K562 (cell line): ENCODE results near the gene EEF1AKMT1.
A peak's percentile ranks its signal among the peaks of the same experiment; 100 is the strongest.

Experiments used
- HDAC2 ChIP-seq: fragments of 450-650 bp; IDR thresholded peaks from 2 replicates; pipeline ENCODE4 v1.6.1; 2016; ENCODE audit warnings: mild to moderate bottlenecking
- NBN ChIP-seq: fragments of 450-650 bp; IDR thresholded peaks from 2 replicates; pipeline ENCODE4 v1.6.1; 2016; ENCODE audit warnings: low read depth, mild to moderate bottlenecking
- SAFB2 ChIP-seq: fragments of 200-400 bp; formaldehyde crosslinking; IDR thresholded peaks from 2 replicates; pipeline ENCODE4 v1.6.1; 2018; ENCODE audit warnings: borderline replicate concordance, low read length, low read depth, moderate library complexity; ENCODE audit not compliant: severe bottlenecking
- SMARCC2 ChIP-seq: fragments of 450-650 bp; IDR thresholded peaks from 2 replicates; pipeline ENCODE4 v1.6.1; 2017; ENCODE audit warnings: antibody characterized with exemption, moderate library complexity, mild to moderate bottlenecking, low read depth
- SRF ChIP-seq, 2 experiments: fragments of 250-450, 450-650 bp in 1 of 2; sonication (Bioruptor Pico) in 1 of 2; sonication (generic) in 1 of 2; formaldehyde crosslinking; IDR thresholded peaks; 2 replicates each; pipeline versions ENCODE4 v1.5.0 to v1.5.1; 2020 to 2022; ENCODE audit warnings: mild to moderate bottlenecking in 1 of 2, missing genetic modification reagents in 1 of 2
- TF ChIP-seq, protein P1 (sequence below), 3 experiments: IDR thresholded peaks in 2 of 3; conservative IDR thresholded peaks in 1 of 3; 2 replicates each; pipeline ENCODE4 v1.5.1; 2011 to 2012; ENCODE audit warnings: low read length in 3 of 3, mild to moderate bottlenecking in 3 of 3, control low read depth in 2 of 3, improper control_type of control experiment in 1 of 3, inconsistent platforms in 1 of 3, low read depth in 1 of 3, mixed read lengths in 1 of 3, moderate library complexity in 1 of 3; ENCODE audit not compliant: insufficient read depth in 2 of 3

DNA sequence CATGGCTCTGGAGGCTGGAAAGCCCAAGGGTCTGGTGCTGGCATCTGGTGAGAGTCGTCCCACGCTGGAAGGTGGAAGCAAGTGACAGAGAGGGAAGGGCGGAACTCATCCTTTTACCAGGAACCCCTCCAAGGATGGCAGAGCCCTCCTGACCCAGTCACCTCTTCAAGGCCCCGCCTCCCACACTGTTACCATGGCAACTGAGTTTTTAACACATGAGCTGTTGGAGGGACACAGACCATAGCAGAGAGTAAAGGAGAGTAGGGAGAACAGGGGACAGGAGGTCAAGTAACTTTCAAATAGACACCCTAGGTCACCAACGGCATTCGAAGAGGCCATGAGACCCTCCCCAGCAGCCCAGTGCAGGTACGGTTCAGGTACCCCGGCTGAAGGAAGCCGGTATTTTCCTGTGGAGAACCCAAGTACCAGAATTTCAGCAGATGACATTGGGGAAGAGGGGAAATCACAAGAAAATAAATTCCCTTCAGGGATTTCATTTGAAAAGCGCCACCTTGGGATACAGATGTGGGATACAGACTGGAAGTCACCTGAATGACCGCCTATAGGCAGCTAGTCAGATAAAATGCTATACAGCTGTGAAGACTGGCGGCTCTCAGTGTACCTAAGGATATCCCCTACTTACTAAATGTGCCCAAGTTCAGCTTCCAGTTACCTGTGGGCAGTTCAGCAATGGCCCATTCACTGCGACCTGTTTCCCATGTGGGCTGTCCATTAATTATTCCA, 62.3 kb downstream of the EEF1AKMT1 start:
- TF ChIP-seq SAFB2 (no peak), SMARCC2 (no peak), SRF (CRISPR knock-in tag; IDR thresholded peaks at IDR 0.05) (no peak), HDAC2 (no peak), NBN (no peak)
- TF ChIP-seq, protein P1, sequence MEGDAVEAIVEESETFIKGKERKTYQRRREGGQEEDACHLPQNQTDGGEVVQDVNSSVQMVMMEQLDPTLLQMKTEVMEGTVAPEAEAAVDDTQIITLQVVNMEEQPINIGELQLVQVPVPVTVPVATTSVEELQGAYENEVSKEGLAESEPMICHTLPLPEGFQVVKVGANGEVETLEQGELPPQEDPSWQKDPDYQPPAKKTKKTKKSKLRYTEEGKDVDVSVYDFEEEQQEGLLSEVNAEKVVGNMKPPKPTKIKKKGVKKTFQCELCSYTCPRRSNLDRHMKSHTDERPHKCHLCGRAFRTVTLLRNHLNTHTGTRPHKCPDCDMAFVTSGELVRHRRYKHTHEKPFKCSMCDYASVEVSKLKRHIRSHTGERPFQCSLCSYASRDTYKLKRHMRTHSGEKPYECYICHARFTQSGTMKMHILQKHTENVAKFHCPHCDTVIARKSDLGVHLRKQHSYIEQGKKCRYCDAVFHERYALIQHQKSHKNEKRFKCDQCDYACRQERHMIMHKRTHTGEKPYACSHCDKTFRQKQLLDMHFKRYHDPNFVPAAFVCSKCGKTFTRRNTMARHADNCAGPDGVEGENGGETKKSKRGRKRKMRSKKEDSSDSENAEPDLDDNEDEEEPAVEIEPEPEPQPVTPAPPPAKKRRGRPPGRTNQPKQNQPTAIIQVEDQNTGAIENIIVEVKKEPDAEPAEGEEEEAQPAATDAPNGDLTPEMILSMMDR (IDR thresholded peaks at IDR 0.05 in 2 of 3, conservative IDR thresholded peaks at IDR 0.05 in 1 of 3; ENCODE audit: insufficient read depth in 2 of 3, low read depth in 1 of 3, low read length in 3 of 3): peak; percentile 34 to 41 (median 37); a peak in 3 of 6 replicates
